PC-9 (cell line): ENCODE results near the gene SCN10A.

Experiments used
- CTCF ChIP-seq: fragments of 200-600 bp; sonication (generic); conservative IDR thresholded peaks from 2 replicates; pipeline ENCODE4 v1.6.1; 2017; ENCODE audit warnings: mixed run types, antibody characterized with exemption, mild to moderate bottlenecking, moderate library complexity
- EZH2 ChIP-seq: fragments of 200-600 bp; sonication (generic); IDR thresholded peaks from 2 replicates; pipeline ENCODE4 v1.8.0; 2017; ENCODE audit warnings: antibody characterized with exemption, low read depth

- TF ChIP-seq EZH2 (no peak), CTCF (no peak)
Measured at GRCh38 chr3:38746641-38747040, 69.4 kb downstream of the SCN10A start.
